ENCODE measurements around the gene CASS4. TPM values are rescaled to one million over a fixed set of nuclear protein-coding genes. Genes with fewer than 3 reads are reported as not detected.

The CASS4 gene
- total RNA-seq, 1 donor from 2014 or later = not detected

DNA sequence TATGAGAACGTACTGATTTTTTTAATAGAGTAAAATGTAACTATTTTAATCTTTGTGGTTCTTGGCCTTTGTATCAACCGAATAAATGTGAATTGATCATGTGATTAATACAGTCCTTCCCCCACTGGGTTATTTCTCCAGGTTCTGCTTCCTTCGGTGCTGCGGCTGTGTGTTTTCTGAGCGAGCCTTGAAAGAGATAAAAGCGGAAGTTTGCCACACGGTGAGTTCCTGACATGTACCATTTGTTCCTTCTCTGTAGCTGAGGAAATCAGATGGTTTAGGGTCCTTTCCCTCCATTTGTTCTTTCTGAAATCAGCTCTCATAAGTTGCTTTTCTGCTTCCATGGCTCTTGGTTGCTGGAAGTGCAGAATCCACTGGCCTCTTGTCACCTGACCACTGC lies 71.9 kb downstream of the CASS4 start:
- Histone ChIP-seq H3K36me3 (ENCODE audit: control insufficient read depth, insufficient read depth, low read length) (no peaks in the 10 kb centered on the region), H3K27me3 (ENCODE audit: control insufficient read depth, insufficient read depth, low read length) (no peaks in the 10 kb centered on the region), H3K4me3 (ENCODE audit: low read depth, low read length) (no peak overlapping the region)
- no peak for DNase-seq (ENCODE audit: low read depth)
- TF ChIP-seq CTCF (IDR thresholded peaks at IDR 0.05; ENCODE audit: insufficient read depth, low read length, poor library complexity, severe bottlenecking) = no peak

DNA sequence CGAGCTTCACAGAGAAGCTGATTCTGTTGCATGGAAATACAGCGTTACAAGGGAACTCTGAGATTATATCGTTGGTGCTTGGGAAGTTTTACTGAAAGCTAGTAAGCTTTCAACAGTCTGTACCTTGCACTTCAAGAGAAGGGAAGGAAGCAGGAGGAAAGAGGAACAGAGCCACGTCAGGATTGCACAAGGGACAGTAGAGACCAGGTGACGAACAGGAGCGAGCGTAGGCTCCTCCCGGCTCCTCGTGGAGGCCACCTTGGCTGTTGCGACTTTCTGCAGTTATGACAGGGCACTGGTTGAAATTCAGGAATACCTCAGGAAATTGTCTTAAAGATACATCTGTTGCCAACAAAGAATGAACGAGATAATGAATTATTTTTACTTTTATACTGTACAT lies 75.2 kb downstream of the CASS4 start:
- H3K4me3 ChIP-seq (ENCODE audit: low read depth, low read length) = no peak overlapping the region
- DNase-seq (ENCODE audit: low read depth) = no peak
- H3K36me3 ChIP-seq (ENCODE audit: control insufficient read depth, insufficient read depth, low read length) = no peaks in the 10 kb centered on the region
- no peaks in the 10 kb centered on the region for H3K27me3 ChIP-seq (ENCODE audit: control insufficient read depth, insufficient read depth, low read length)
- TF ChIP-seq CTCF (IDR thresholded peaks at IDR 0.05; ENCODE audit: insufficient read depth, low read length, poor library complexity, severe bottlenecking) = no peak

DNA sequence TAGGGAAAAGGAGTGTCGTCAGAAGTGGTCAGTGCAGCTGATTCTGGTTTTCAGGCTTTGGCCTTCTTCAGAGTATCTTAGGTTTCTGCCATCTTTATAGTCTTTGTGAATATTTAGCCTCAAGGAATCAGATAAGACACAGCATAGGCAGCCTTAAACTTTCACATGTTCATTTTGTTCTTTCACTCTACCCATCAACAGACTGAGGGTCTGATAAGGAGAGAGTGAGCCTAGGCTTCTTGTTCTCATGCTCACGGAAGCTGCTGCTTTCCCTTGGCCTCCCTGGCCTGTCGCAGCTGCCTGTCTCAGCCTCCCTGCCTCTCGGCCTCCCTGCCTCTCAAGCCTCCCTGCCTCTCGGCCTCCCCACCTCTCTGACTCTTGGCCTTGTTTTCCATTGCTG lies 76.5 kb downstream of the CASS4 start:
- Histone ChIP-seq H3K36me3 (ENCODE audit: control insufficient read depth, insufficient read depth, low read length) (no peaks in the 10 kb centered on the region), H3K4me3 (ENCODE audit: low read depth, low read length) (no peak overlapping the region), H3K27me3 (ENCODE audit: control insufficient read depth, insufficient read depth, low read length) (no peaks in the 10 kb centered on the region)
- no peak for DNase-seq (ENCODE audit: low read depth)
- no peak for TF ChIP-seq CTCF (IDR thresholded peaks at IDR 0.05; ENCODE audit: insufficient read depth, low read length, poor library complexity, severe bottlenecking)

GRCh38 chr20:56501116-56501515 lies 89.1 kb downstream of the CASS4 start:
- no peaks in the 10 kb centered on the region for H3K27me3 ChIP-seq (ENCODE audit: control insufficient read depth, insufficient read depth, low read length)
- TF ChIP-seq CTCF (IDR thresholded peaks at IDR 0.05; ENCODE audit: insufficient read depth, low read length, poor library complexity, severe bottlenecking) = no peak
- H3K4me3 ChIP-seq (ENCODE audit: low read depth, low read length) = no peak overlapping the region
- no peak for DNase-seq (ENCODE audit: low read depth)
- H3K36me3 ChIP-seq (ENCODE audit: control insufficient read depth, insufficient read depth, low read length) = no peaks in the 10 kb centered on the region

- Histone ChIP-seq H3K4me3 (ENCODE audit: low read depth, low read length) (no peak overlapping the region), H3K27me3 (ENCODE audit: control insufficient read depth, insufficient read depth, low read length) (no peaks in the 10 kb centered on the region), H3K36me3 (ENCODE audit: control insufficient read depth, insufficient read depth, low read length) (no peaks in the 10 kb centered on the region)
- no peak for DNase-seq (ENCODE audit: low read depth)
- TF ChIP-seq CTCF (IDR thresholded peaks at IDR 0.05; ENCODE audit: insufficient read depth, low read length, poor library complexity, severe bottlenecking) = no peak
Observed at GRCh38 chr20:56503916-56504315, 91.9 kb downstream of the CASS4 start.

DNA sequence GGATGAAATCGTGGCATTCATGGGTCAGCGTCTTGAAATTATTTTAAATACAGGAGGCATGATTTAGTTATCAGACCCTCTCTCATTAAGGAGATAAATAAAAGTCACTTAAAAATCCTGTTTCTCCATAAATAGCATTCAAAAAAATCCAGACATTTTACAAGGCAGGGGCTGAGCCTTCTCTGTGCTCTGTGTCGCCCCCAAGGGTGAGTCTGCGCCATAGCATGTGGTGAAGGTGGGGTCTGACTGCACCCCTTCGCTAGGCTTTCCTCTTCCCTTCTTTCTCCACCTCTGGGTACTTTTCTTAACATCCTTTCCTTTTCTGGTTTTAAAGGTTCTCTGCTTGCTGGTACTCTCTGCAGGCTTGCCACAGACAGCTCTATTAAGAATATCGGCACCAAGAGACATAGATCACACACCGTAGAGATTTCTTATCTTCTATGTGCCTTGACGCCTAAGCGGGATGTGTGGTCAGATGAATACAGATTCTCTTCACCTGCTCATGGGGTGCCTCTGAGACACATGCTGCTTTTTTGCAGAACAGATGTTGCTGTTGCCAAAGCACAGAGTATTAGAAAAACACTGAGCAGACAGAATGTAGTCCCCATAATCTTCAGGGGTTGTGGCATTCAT lies 92.4 kb downstream of the CASS4 start:
- no peak for DNase-seq (ENCODE audit: low read depth)
- H3K27me3 ChIP-seq (ENCODE audit: control insufficient read depth, insufficient read depth, low read length) = no peaks in the 10 kb centered on the region
- no peaks in the 10 kb centered on the region for H3K36me3 ChIP-seq (ENCODE audit: control insufficient read depth, insufficient read depth, low read length)
- H3K4me3 ChIP-seq (ENCODE audit: low read depth, low read length) = no peak overlapping the region
- peak; percentile 52 for TF ChIP-seq CTCF (IDR thresholded peaks at IDR 0.05; ENCODE audit: insufficient read depth, low read length, poor library complexity, severe bottlenecking)

Data from kidney epithelial cell (primary cell).